Activated T-cell treated with anti-CD3 and anti-CD28 coated beads, Interleukin-2, amount 50 U/mL, for 72 hours (primary cell): Measurements from ENCODE around the gene TENM4. TPM values are rescaled to one million over a fixed set of nuclear protein-coding genes. Genes with fewer than 3 reads are reported as not detected.

Source experiments
- ATAC-seq, 2 donors: fragments of 150-1000 bp; cut with Tn5 transposase; replicated peaks in 1 of 2; 2 replicates each; pipeline ENCODE4 v1.10.0; 2021; ENCODE audit warnings: moderate library complexity in 2 of 2, mild to moderate bottlenecking in 1 of 2
- DNase-seq, 2 donors: peaks; one replicate each; pipeline ENCODE4 v3.0.0; 2021 to 2022; ENCODE audit warnings: mixed read lengths in 1 of 2
- H3K27ac Mint-ChIP-seq: one replicate; pipeline ENCODE4 v1.8.0; 2022; ENCODE audit warnings: mild to moderate bottlenecking, moderate library complexity, mixed read lengths
- H3K27me3 Mint-ChIP-seq: one replicate; pipeline ENCODE4 v1.8.0; 2022; ENCODE audit warnings: low read depth, mixed read lengths
- H3K36me3 Mint-ChIP-seq, 2 donors: one replicate each; pipeline ENCODE4 v1.8.0; 2022; ENCODE audit warnings: mixed read lengths in 2 of 2, mild to moderate bottlenecking in 1 of 2; ENCODE audit not compliant: insufficient read depth in 2 of 2
- H3K4me1 Mint-ChIP-seq: one replicate; pipeline ENCODE4 v1.8.0; 2022; ENCODE audit warnings: low read depth, mixed read lengths
- H3K4me3 Mint-ChIP-seq, 2 donors: one replicate each; pipeline ENCODE4 v1.8.0; 2022; ENCODE audit warnings: mild to moderate bottlenecking in 2 of 2, mixed read lengths in 2 of 2, moderate library complexity in 2 of 2
- H3K9me3 Mint-ChIP-seq, 2 donors: one replicate each; pipeline ENCODE4 v1.8.0; 2022; ENCODE audit warnings: mixed read lengths in 2 of 2
- total RNA-seq, 2 donors: library from RNA; stranded (reverse); gene quantifications; one replicate each; pipeline ENCODE4 v1.2.3, GENCODE V29; 2022

TENM4 gene
- total RNA-seq, 2 donors from 2014 or later = 0.21 TPM; not detected in 1

DNA sequence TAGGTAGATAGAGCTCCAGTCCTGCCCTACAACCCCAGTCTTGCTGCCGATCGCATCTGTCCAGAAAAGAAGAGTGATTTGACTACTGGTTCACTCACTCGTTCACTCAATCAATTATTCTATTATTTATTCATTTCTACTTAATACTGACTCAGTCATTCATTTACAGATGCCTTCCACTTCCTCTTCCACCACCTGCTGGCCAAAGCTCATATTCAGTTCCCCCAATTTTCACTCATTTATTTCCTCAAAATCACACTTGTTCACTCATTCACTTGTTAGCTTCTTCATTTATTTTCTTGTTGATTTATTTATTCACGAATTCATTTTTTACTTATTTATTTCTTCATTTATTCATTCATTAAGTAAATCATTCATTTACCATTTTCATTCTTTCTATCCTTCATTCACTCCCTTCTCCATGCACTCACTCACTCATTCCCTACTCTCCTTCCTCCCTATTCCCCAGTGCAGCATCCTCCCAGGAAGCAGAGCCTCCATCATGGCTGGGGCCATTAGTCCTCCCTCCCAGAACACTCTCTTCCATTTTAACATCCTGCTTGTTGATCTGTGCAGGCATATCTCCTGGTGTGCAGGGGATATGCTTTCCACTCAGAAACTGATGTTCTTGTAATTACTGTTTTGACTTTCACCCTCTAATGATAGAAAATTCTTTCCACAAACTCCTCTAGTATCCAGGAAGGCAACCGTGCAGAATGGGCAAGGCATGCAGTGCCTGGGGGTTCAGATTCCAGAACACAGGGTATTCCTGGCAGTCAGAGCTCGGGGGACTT is 281.0 kb downstream of the TENM4 start:
- Mint-ChIP-seq H3K9me3 (no peaks in the 10 kb centered on the region), H3K4me3 (no peak overlapping the region), H3K27ac (no peak overlapping the region), H3K36me3 (no peaks in the 10 kb centered on the region), H3K4me1 (no peaks in the 10 kb centered on the region), H3K27me3 (no peaks in the 10 kb centered on the region)
- no peak for DNase-seq
- no peak for ATAC-seq

DNA sequence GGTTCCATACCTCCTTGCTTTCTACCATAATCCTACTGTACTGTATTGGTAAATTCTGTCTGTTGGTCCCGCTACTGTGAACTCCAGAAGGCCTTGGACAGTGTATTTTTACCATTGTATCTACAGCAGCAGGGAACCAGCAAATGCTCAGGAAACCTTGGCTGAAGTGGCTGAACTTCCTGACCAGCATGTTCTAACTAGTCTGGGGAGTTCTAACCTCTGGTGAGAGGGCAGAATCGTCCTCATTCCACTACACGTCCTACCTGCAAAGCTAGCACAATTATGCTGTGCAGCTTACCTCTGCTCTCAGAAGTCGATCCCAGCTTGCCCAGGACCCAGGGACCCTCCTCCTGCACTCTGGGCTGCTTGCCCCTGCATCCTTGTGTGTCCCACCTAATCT is 283.1 kb downstream of the TENM4 start:
- no peak for DNase-seq
- no peak overlapping the region for H3K27ac Mint-ChIP-seq
- no peaks in the 10 kb centered on the region for H3K9me3 Mint-ChIP-seq
- no peak overlapping the region for H3K4me3 Mint-ChIP-seq
- H3K4me1 Mint-ChIP-seq = no peaks in the 10 kb centered on the region
- H3K36me3 Mint-ChIP-seq = no peaks in the 10 kb centered on the region
- no peak for ATAC-seq
- H3K27me3 Mint-ChIP-seq = no peaks in the 10 kb centered on the region

DNA sequence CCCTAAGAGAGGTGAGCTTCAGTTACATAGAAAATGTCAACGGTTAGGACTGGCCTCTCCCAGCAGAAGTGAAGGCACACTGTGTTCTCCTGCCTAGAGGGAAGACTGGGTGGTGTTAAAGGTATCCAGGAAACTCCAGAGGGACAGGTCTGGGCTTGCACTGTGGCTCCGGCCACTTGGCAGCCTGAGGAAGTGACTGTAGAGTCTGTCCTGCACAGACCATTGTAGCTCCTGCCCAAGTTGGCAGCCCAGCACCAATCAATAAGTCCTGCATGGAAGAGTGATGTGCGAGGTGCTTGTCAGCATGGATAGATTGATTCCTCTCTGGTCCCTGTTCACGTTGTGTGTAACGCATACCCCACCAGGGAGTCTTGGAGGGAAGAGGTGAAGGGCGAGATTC is 284.8 kb downstream of the TENM4 start:
- H3K27ac Mint-ChIP-seq = no peak overlapping the region
- no peaks in the 10 kb centered on the region for H3K9me3 Mint-ChIP-seq
- H3K4me1 Mint-ChIP-seq = no peaks in the 10 kb centered on the region
- no peaks in the 10 kb centered on the region for H3K27me3 Mint-ChIP-seq
- H3K36me3 Mint-ChIP-seq = no peaks in the 10 kb centered on the region
- no peak overlapping the region for H3K4me3 Mint-ChIP-seq
- no peak for DNase-seq
- ATAC-seq = no peak

DNA sequence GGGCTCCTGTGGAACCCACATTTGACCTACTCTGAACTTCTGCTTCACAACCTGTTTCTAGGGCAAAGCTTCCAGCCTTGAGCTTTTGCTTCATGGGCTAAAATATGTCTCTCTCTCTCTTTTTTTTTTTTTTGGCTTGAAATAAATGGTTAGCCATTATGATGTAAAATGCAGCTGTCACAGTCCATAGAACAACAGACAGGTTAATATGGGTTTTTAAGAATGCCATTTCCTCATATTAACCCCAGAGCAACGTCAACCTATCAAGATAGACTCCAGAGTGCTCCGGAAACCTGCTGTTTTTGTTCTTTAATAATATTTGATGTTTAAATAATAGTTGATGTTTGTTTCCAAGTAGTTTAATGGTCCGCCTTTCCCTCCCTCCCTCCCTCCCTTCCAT is 285.6 kb downstream of the TENM4 start:
- Mint-ChIP-seq H3K4me1 (no peaks in the 10 kb centered on the region), H3K27ac (no peak overlapping the region), H3K27me3 (no peaks in the 10 kb centered on the region), H3K4me3 (no peak overlapping the region), H3K36me3 (no peaks in the 10 kb centered on the region), H3K9me3 (no peaks in the 10 kb centered on the region)
- no peak for DNase-seq
- ATAC-seq = no peak

DNA sequence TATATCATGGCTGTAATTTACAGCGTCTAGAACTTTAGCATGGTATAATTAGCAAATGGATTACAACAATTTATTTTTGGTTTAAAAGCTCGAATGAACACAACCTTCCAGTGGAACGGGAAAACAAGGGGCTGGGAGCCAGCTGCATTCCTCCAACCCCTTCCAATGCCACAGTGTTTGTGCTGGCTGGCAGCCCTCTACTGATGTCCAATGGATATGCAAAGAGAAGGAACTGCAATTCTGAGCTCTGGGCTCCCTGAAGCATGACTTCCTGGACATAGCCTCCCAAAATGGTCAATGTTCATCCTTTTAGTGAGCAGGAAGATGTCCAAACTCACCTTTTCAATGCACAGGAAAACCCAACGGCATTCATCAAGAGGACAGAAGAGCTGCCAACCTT is 288.3 kb downstream of the TENM4 start:
- no peak for DNase-seq
- H3K9me3 Mint-ChIP-seq = no peaks in the 10 kb centered on the region
- H3K4me1 Mint-ChIP-seq = no peaks in the 10 kb centered on the region
- H3K36me3 Mint-ChIP-seq = no peaks in the 10 kb centered on the region
- ATAC-seq = no peak
- no peak overlapping the region for H3K4me3 Mint-ChIP-seq
- H3K27ac Mint-ChIP-seq = no peak overlapping the region
- H3K27me3 Mint-ChIP-seq = no peaks in the 10 kb centered on the region

DNA sequence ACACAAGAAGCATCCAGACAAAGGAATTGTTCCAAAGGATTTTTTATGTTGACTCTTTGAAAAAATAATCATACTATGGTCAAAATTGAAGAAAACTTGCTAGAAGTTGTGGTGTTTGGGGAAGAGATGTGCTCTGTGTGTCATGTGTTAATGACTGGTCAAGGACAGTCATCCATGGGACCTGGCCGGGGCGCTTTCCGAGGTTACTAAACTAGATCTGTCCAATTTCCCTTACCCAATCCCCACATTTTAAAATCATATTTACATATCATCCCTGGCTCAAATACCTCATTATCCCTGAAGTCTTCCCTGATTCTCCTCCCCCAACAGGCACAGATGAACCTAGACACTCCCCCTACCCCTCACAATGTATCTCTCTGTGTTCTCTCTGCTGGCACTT is 289.4 kb downstream of the TENM4 start:
- no peaks in the 10 kb centered on the region for H3K9me3 Mint-ChIP-seq
- no peaks in the 10 kb centered on the region for H3K4me1 Mint-ChIP-seq
- no peaks in the 10 kb centered on the region for H3K36me3 Mint-ChIP-seq
- ATAC-seq (no peak), DNase-seq (no peak)
- no peak overlapping the region for H3K27ac Mint-ChIP-seq
- H3K4me3 Mint-ChIP-seq = no peak overlapping the region
- no peaks in the 10 kb centered on the region for H3K27me3 Mint-ChIP-seq

DNA sequence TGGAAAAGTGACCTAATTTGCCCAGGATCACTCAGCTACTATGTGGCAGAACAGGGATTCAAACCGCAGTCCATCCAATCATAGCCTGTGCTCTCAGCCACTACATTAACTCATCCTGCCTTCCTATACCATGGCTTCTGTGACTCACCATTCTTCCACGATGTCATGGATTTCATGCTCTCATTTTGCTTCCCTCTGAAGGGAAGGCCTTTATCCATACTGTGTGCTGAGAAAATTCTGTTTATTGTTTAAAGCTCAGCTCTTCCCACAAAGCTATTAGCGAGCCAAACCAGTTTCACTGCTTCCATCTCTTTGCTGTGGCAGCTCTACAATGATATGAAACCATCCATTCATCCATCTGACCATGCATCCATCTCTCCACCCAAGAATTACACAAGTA is 289.9 kb downstream of the TENM4 start:
- no peaks in the 10 kb centered on the region for H3K4me1 Mint-ChIP-seq
- no peak overlapping the region for H3K27ac Mint-ChIP-seq
- H3K27me3 Mint-ChIP-seq = no peaks in the 10 kb centered on the region
- H3K4me3 Mint-ChIP-seq = no peak overlapping the region
- ATAC-seq = no peak
- no peaks in the 10 kb centered on the region for H3K9me3 Mint-ChIP-seq
- H3K36me3 Mint-ChIP-seq = no peaks in the 10 kb centered on the region
- no peak for DNase-seq

DNA sequence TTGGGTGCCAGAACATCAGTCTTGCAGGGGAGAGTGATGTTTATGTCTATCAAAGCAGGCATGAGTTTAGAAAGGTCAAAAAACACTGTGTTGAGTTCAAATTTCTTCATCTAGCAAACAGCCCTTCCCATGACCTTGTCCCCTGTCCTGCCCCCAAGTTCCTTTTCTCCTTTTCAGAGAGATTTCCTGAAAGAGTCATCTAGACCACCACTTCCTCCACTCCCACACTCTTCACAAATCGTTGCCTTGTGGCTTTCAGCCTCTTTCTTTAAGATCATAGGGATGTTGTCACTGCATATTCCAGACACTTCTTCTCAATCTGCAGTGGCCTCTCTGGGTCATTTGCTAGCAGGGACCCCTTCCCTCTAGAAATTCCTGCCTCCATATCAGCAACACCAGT is 290.5 kb downstream of the TENM4 start:
- Mint-ChIP-seq H3K36me3 (no peaks in the 10 kb centered on the region), H3K27ac (no peak overlapping the region), H3K27me3 (no peaks in the 10 kb centered on the region), H3K4me3 (no peak overlapping the region), H3K4me1 (no peaks in the 10 kb centered on the region), H3K9me3 (no peaks in the 10 kb centered on the region)
- ATAC-seq = no peak
- DNase-seq = no peak

DNA sequence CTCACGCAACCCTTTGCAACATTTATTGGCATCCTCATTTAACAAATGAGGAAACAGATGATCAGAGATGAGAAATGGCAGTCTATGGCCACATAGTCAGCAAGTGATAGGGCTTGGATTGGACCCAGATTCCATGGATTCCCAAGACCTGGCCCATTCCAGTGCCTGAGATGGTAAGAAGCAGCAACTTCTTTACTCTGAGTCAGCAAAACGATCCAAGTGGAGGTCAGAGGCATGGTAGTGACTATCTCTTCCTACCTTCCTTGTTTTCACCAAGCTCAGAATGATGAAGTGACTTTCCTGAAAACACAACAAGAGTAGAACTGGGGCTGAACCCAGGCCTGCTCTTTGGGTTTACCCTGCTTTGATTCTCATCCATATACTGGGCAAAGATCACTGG is 293.1 kb downstream of the TENM4 start:
- no peak overlapping the region for H3K27ac Mint-ChIP-seq
- no peaks in the 10 kb centered on the region for H3K4me1 Mint-ChIP-seq
- no peaks in the 10 kb centered on the region for H3K36me3 Mint-ChIP-seq
- no peak overlapping the region for H3K4me3 Mint-ChIP-seq
- no peak for ATAC-seq
- peaks cover 0 to 4% of the 10 kb centered on the region in 2 donors for H3K9me3 Mint-ChIP-seq
- DNase-seq = no peak
- H3K27me3 Mint-ChIP-seq = no peaks in the 10 kb centered on the region

DNA sequence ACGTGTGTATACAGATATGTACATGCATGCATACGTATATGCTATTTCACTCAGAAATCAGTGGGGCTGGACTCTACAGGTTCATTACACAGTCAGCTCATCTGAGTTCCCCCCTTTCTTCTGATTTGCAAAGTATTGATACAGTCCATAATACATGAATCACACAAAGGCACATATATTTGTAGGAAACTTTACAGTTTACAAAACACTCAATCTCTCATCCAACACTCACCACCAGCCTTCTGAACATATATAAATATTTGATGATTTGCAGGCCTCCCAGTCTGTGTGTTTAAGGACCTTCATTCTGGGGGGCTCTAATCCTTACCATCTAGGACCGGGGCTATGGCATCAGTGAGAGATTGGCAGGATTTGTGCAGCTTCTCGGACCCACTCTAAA is 293.8 kb downstream of the TENM4 start:
- Mint-ChIP-seq H3K4me1 (no peaks in the 10 kb centered on the region), H3K9me3 (peaks cover 2 to 4% of the 10 kb centered on the region in 2 donors), H3K27ac (no peak overlapping the region), H3K27me3 (no peaks in the 10 kb centered on the region), H3K36me3 (peaks cover 0 to 2% of the 10 kb centered on the region in 2 donors), H3K4me3 (no peak overlapping the region)
- ATAC-seq (no peak), DNase-seq (no peak)

DNA sequence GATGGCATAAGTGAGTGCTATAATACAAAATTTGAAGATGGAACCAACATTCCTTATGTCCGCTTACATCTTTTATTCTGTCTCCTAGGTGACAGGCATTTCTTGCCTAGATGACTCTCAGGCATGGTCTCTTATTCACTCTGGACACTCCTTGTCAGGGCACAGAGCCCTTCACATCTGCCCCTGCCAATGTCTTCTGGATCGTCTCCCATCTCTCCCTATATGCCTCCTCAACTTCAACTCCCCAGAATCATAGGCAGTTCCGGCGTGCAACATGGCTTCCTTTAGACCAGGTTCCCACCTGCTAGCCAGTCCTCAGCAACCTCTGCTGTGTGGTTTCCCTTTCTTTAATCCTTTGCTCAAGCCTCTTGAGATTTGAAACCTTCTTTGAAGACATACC is 300.9 kb downstream of the TENM4 start:
- peak in 1 of 2 donors; percentile 74 for ATAC-seq

DNA sequence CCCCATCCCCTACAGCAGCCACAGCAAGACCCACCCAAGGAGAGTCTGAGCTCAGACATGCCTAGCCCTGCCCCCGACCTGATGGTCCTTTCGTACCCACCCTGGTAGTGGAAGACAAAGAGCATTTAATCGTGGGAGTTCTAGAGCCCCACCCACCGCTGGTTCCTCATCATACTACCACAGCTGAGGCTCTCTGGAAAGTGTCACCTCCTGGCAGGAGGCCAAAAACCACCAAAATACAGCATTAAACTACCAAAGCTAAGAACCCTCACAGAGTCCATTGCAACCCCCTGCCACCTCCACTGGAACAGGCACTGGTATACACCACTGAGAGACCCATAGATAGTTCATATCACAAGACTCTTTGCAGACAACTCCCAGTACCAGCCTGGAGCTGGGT is 311.1 kb downstream of the TENM4 start:
- H3K36me3 Mint-ChIP-seq = peaks cover 0 to 3% of the 10 kb centered on the region in 2 donors
- no peak for ATAC-seq
- H3K4me1 Mint-ChIP-seq = no peaks in the 10 kb centered on the region
- H3K9me3 Mint-ChIP-seq = peaks cover 3 to 7% of the 10 kb centered on the region in 2 donors
- no peak overlapping the region for H3K4me3 Mint-ChIP-seq
- H3K27me3 Mint-ChIP-seq = no peaks in the 10 kb centered on the region
- DNase-seq = no peak
- H3K27ac Mint-ChIP-seq = no peak overlapping the region

More for the DNA sequence above, 300.9 kb downstream of the TENM4 start:
- H3K27me3 Mint-ChIP-seq = no peaks in the 10 kb centered on the region
- H3K9me3 Mint-ChIP-seq = peaks cover 4% of the 10 kb centered on the region in 2 donors
- peaks cover 0 to 2% of the 10 kb centered on the region in 2 donors for H3K36me3 Mint-ChIP-seq
- no peak overlapping the region for H3K27ac Mint-ChIP-seq
- no peak overlapping the region for H3K4me3 Mint-ChIP-seq
- DNase-seq = no peak
- no peaks in the 10 kb centered on the region for H3K4me1 Mint-ChIP-seq

DNA sequence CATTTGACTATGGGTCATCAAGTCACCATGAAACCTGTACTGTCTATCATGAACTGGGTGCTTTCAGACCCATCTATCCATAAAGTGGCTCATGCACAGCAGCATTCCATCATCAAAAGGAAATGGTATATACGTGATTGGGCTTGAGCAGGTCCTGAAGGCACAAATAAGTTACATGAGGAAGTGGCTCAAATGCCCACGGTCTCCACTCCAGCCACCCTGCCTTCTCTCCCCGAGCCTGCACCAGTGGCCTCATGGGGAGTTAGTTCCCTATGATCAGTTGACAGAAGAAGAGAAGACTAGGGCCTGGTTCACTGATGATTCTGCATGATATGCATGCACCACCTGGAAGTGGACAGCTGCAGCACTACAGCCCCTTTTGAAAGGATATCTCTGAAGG is 312.5 kb downstream of the TENM4 start:
- Mint-ChIP-seq H3K27me3 (no peaks in the 10 kb centered on the region), H3K27ac (no peak overlapping the region), H3K4me1 (no peaks in the 10 kb centered on the region), H3K36me3 (peaks cover 0 to 3% of the 10 kb centered on the region in 2 donors), H3K9me3 (peaks cover 3 to 7% of the 10 kb centered on the region in 2 donors), H3K4me3 (no peak overlapping the region)
- ATAC-seq (no peak), DNase-seq (no peak)

DNA sequence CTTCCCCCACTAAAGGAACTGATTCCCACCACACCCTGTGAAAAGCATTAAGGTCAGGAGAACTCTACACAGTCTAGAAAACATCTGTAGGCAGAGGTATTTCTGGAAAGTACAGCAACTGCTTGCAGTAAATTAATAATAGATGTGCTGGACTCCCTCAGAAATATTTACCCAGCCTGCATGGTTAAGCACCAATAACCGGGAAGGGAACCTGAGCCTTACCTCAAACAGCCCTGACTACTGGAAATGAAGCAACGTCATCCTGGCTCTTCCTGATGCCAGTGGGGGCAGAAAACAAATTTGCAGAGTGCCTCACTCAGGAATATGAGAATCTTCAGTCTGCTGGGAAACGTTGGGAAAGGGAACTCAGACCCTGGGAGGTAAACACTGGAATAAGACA is 318.1 kb downstream of the TENM4 start:
- DNase-seq (no peak), ATAC-seq (no peak)
- H3K4me1 Mint-ChIP-seq = no peaks in the 10 kb centered on the region
- no peaks in the 10 kb centered on the region for H3K36me3 Mint-ChIP-seq
- H3K27me3 Mint-ChIP-seq = no peaks in the 10 kb centered on the region
- H3K9me3 Mint-ChIP-seq = peaks cover 0 to 3% of the 10 kb centered on the region in 2 donors
- no peak overlapping the region for H3K27ac Mint-ChIP-seq
- H3K4me3 Mint-ChIP-seq = no peak overlapping the region
